GM12878 (cell line): ENCODE results near the gene SLC26A8. TPM values are rescaled to one million over a fixed set of nuclear protein-coding genes. Genes with fewer than 3 reads are reported as not detected.

ENCODE experiments used
- ATF3 ChIP-seq: IDR thresholded peaks from 2 replicates; pipeline ENCODE4 v1.6.1; 2011; ENCODE audit warnings: low read depth, mild to moderate bottlenecking, low read length, moderate library complexity, borderline replicate concordance; ENCODE audit errors: extremely low read depth
- CHD1 ChIP-seq: IDR thresholded peaks from 2 replicates; pipeline ENCODE4 v1.6.1; 2012; ENCODE audit warnings: low read depth, low read length, improper control_type of control experiment
- CHD2 ChIP-seq: IDR thresholded peaks from 2 replicates; pipeline ENCODE4 v1.6.1; 2011; ENCODE audit warnings: low read depth, low read length, improper control_type of control experiment, borderline replicate concordance
- FOXK2 ChIP-seq: fragments of 450-650 bp; IDR thresholded peaks from 2 replicates; pipeline ENCODE4 v1.6.1; 2017; ENCODE audit warnings: mild to moderate bottlenecking, moderate library complexity
- FOXM1 ChIP-seq: IDR thresholded peaks from 2 replicates; pipeline ENCODE4 v1.6.1; 2012; ENCODE audit warnings: low read depth, mild to moderate bottlenecking, inconsistent platforms, low read length, moderate library complexity
- KAT2A ChIP-seq: conservative IDR thresholded peaks from 2 replicates; pipeline ENCODE4 v1.6.1; 2011; ENCODE audit warnings: low read depth, low read length; ENCODE audit not compliant: control insufficient read depth
- MXI1 ChIP-seq: fragments of 150-350 bp; IDR thresholded peaks from 2 replicates; pipeline ENCODE4 v1.6.1; 2011; ENCODE audit warnings: low read depth, mild to moderate bottlenecking, inconsistent platforms, low read length, improper control_type of control experiment
- NFYA ChIP-seq: IDR thresholded peaks from 2 replicates; pipeline ENCODE4 v1.6.1; 2011; ENCODE audit warnings: low read depth, mild to moderate bottlenecking, low read length, improper control_type of control experiment, borderline replicate concordance
- NR2F1 ChIP-seq: fragments of 450-650 bp; conservative IDR thresholded peaks from 2 replicates; pipeline ENCODE4 v1.6.1; 2017; ENCODE audit warnings: mild to moderate bottlenecking
- SPI1 ChIP-seq: IDR thresholded peaks from 2 replicates; pipeline ENCODE4 v1.6.1; 2011; ENCODE audit warnings: low read depth, mild to moderate bottlenecking, low read length, moderate library complexity, borderline replicate concordance; ENCODE audit not compliant: insufficient read depth
- SREBF2 ChIP-seq: IDR thresholded peaks from 2 replicates; pipeline ENCODE4 v1.6.1; 2012; ENCODE audit warnings: mild to moderate bottlenecking, low read length
- SRF ChIP-seq, 2 experiments: IDR thresholded peaks; 2 replicates each; pipeline ENCODE4 v1.6.1; 2011; ENCODE audit warnings: low read depth in 2 of 2, low read length in 2 of 2, mild to moderate bottlenecking in 1 of 2, moderate library complexity in 1 of 2
- STAT1 ChIP-seq: fragments of 450-650 bp; conservative IDR thresholded peaks from 2 replicates; pipeline ENCODE4 v1.6.1; 2014; ENCODE audit warnings: antibody characterized with exemption, mild to moderate bottlenecking
- SUPT20H ChIP-seq: IDR thresholded peaks from 2 replicates; pipeline ENCODE4 v1.6.1; 2011; ENCODE audit warnings: low read depth, mild to moderate bottlenecking, low read length, moderate library complexity, borderline replicate concordance; ENCODE audit not compliant: control insufficient read depth
- TBL1XR1 ChIP-seq: IDR thresholded peaks from 2 replicates; pipeline ENCODE4 v1.6.1; 2012; ENCODE audit warnings: low read depth, low read length, improper control_type of control experiment
- TCF7 ChIP-seq: IDR thresholded peaks from 2 replicates; pipeline ENCODE4 v1.6.1; 2014; ENCODE audit warnings: antibody characterized with exemption, borderline replicate concordance
- ZNF592 ChIP-seq: fragments of 450-650 bp; IDR thresholded peaks from 2 replicates; pipeline ENCODE4 v1.6.1; 2017; ENCODE audit warnings: mild to moderate bottlenecking, moderate library complexity
- ZNF622 ChIP-seq: fragments of 450-650 bp; IDR thresholded peaks from 2 replicates; pipeline ENCODE4 v1.6.1; 2017; ENCODE audit warnings: mild to moderate bottlenecking, inconsistent platforms
- ZSCAN29 ChIP-seq: fragments of 450-650 bp; IDR thresholded peaks from 2 replicates; pipeline ENCODE4 v1.6.1; 2017; ENCODE audit warnings: mild to moderate bottlenecking, moderate library complexity
- polyA plus RNA-seq, 11 experiments: library from polyadenylated mRNA; depleted of rRNA in 4 of 11; unstranded in 6 of 11; stranded (reverse) in 5 of 11; fragments of >200 nt; fragmentation: Nextera tagmentation in 4 of 11; fragmentation: Illumina TruSeq in 1 of 11; extraction: Ambion mirVana in 4 of 11; extraction: Trizol in 1 of 11; gene quantifications; 1 replicate in 1 of 11; 2 replicates in 10 of 11; pipeline versions ENCODE4 v1.2.1 to v1.2.3, GENCODE V29; 2011 to 2016; ENCODE audit warnings: inconsistent platforms in 2 of 11, missing spikeins in 2 of 11, low read depth in 1 of 11
- total RNA-seq, 4 experiments: library from RNA; depleted of rRNA in 3 of 4; stranded (reverse); fragments of >200 nt in 3 of 4; fragmentation: Illumina TruSeq in 1 of 4; extraction: Trizol in 1 of 4; gene quantifications; 2 replicates each; pipeline versions ENCODE4 v1.2.1 to v1.2.3, GENCODE V29; 2013 to 2021
- TF ChIP-seq, protein P1 (sequence below): fragments of 450-650 bp; IDR thresholded peaks from 2 replicates; pipeline ENCODE4 v1.6.1; 2014; ENCODE audit warnings: mild to moderate bottlenecking
- TF ChIP-seq, protein P2 (sequence below): fragments of 450-650 bp; IDR thresholded peaks from 2 replicates; pipeline ENCODE4 v1.6.1; 2017; ENCODE audit warnings: mild to moderate bottlenecking
- TF ChIP-seq, protein P3 (sequence below): IDR thresholded peaks from 2 replicates; pipeline ENCODE4 v1.6.1; 2011; ENCODE audit warnings: borderline replicate concordance, low read depth, mild to moderate bottlenecking, moderate library complexity, mixed read lengths, low read length; ENCODE audit not compliant: insufficient read depth; ENCODE audit errors: extremely low read length

Gene SLC26A8
- total and polyA plus RNA-seq, 10 of the 15 experiments (the other 5 are each of a cell fraction or from before 2014, with no cell fraction given) = 0.09 to 0.95 (median 0.27) TPM; not detected in 2

DNA sequence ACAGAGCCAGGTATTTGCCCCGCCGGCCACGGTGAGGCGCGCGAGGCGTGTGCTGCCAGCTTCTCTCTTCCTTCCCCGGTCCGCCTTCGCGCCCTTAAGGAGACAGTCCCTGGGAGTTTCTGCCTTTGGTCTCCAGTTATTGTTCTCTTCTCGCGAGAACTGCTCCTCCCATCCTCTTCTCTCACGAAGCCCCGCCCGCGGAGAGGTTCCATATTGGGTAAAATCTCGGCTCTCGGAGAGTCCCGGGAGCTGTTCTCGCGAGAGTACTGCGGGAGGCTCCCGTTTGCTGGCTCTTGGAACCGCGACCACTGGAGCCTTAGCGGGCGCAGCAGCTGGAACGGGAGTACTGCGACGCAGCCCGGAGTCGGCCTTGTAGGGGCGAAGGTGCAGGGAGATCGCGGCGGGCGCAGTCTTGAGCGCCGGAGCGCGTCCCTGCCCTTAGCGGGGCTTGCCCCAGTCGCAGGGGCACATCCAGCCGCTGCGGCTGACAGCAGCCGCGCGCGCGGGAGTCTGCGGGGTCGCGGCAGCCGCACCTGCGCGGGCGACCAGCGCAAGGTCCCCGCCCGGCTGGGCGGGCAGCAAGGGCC lies 3.2 kb upstream of the SLC26A8 start, which contains the start of gene MAPK14 (continued):
- no peak for TF ChIP-seq ATF3
- TF ChIP-seq FOXM1 = peak; percentile 65; the same call in 1 of the 2 replicates
- TF ChIP-seq CHD1 = peak; percentile 47; the same call in 1 of the 2 replicates
- TF ChIP-seq TBL1XR1 = no peak
- TF ChIP-seq SRF (IDR thresholded peaks at IDR 0.05; ENCODE audit: low read depth in 2 of 2, low read length in 2 of 2) = peak in 1 of 2 experiments; percentile 91; a peak in 2 of 4 replicates
- TF ChIP-seq, protein P1, sequence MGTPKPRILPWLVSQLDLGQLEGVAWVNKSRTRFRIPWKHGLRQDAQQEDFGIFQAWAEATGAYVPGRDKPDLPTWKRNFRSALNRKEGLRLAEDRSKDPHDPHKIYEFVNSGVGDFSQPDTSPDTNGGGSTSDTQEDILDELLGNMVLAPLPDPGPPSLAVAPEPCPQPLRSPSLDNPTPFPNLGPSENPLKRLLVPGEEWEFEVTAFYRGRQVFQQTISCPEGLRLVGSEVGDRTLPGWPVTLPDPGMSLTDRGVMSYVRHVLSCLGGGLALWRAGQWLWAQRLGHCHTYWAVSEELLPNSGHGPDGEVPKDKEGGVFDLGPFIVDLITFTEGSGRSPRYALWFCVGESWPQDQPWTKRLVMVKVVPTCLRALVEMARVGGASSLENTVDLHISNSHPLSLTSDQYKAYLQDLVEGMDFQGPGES = no peak; the same call in 1 of the 2 replicates
- TF ChIP-seq, protein P2, sequence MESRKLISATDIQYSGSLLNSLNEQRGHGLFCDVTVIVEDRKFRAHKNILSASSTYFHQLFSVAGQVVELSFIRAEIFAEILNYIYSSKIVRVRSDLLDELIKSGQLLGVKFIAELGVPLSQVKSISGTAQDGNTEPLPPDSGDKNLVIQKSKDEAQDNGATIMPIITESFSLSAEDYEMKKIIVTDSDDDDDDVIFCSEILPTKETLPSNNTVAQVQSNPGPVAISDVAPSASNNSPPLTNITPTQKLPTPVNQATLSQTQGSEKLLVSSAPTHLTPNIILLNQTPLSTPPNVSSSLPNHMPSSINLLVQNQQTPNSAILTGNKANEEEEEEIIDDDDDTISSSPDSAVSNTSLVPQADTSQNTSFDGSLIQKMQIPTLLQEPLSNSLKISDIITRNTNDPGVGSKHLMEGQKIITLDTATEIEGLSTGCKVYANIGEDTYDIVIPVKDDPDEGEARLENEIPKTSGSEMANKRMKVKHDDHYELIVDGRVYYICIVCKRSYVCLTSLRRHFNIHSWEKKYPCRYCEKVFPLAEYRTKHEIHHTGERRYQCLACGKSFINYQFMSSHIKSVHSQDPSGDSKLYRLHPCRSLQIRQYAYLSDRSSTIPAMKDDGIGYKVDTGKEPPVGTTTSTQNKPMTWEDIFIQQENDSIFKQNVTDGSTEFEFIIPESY = peak; percentile 81
- TF ChIP-seq, protein P3, sequence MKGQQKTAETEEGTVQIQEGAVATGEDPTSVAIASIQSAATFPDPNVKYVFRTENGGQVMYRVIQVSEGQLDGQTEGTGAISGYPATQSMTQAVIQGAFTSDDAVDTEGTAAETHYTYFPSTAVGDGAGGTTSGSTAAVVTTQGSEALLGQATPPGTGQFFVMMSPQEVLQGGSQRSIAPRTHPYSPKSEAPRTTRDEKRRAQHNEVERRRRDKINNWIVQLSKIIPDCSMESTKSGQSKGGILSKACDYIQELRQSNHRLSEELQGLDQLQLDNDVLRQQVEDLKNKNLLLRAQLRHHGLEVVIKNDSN = no peak
- TF ChIP-seq MXI1 = peak; percentile 62; the same call in 1 of the 2 replicates
- TF ChIP-seq KAT2A = no peak
- no peak for TF ChIP-seq TCF7
- TF ChIP-seq FOXK2 = peak; percentile 12; the same call in 1 of the 2 replicates
- TF ChIP-seq SREBF2 = no peak
- no peak for TF ChIP-seq ZNF622
- TF ChIP-seq NR2F1 = no peak
- no peak for TF ChIP-seq ZSCAN29
- no peak for TF ChIP-seq SPI1
- TF ChIP-seq CHD2 = peak; percentile 100
- TF ChIP-seq ZNF592 = no peak
- 0 out of 2 replicates have a peak, but pooled peaks have one; percentile 42 for TF ChIP-seq STAT1
- TF ChIP-seq SUPT20H = no peak
- no peak for TF ChIP-seq NFYA
